Stimulated activated CD4-positive, alpha-beta T cell treated with anti-CD3 and anti-CD28 coated beads, TNF-alpha, amount 100 ng/mL, for 24 hours (primary cell): ENCODE measurements around the gene SERPINB6.
"Not testable (repeated sequence)": the region's sequence is repeated elsewhere in the genome, so short reads cannot be mapped to it uniquely, and the experiment has no call there.

Experiments used
- DNase-seq, 3 experiments: peaks; one replicate each; pipeline ENCODE4 v3.0.0-alpha.2; 2020; ENCODE audit warnings: low read depth in 3 of 3

SERPINB6 gene

GRCh38 chr6:2939315-2940009 is 31.9 kb downstream of the SERPINB6 start:
- no peak for DNase-seq

DNA sequence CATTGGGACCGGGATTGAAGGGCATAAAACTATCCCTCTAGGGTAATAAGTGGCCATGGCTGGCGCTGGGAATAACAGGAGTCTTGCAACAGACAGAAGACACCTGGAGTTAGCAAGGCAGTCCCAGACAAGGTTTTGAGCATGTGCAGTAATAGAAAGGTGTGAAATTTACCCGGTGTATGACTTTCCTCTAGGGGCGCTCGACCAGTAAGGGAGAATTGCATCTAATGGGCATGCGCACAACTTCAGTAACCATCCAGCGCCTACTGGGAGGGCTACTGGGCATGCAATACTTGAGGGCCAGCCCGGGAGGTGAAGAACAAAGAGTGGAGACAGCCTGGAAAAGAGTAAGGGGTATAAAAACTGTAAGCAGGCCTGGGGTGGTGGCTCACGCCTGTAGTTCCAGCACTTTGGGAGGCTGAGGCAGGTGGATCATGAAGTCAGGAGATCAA is 32.7 kb downstream of the SERPINB6 start:
- no peak for DNase-seq

GRCh38 chr6:2938004-2938631 is 33.2 kb downstream of the SERPINB6 start:
- DNase-seq = no peak

DNA sequence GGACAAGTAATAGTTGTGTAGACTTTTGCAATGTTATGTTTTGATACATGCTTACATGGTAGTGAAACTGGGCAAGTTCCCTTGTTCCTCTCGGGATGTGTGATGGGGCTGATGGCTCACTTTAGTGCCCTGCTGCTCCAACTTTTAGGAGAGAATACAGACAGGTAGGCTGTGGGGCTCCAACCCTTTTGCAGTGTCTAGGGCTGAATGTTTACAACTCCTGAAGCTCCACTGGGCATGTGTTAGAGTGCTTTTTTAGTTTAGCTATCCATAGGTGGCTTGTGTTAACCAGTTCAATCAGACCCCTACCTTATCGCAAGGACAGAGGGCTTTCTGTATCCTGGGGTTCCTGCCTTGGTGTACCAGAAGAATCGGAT is 33.8 kb downstream of the SERPINB6 start:
- no peak for DNase-seq

DNA sequence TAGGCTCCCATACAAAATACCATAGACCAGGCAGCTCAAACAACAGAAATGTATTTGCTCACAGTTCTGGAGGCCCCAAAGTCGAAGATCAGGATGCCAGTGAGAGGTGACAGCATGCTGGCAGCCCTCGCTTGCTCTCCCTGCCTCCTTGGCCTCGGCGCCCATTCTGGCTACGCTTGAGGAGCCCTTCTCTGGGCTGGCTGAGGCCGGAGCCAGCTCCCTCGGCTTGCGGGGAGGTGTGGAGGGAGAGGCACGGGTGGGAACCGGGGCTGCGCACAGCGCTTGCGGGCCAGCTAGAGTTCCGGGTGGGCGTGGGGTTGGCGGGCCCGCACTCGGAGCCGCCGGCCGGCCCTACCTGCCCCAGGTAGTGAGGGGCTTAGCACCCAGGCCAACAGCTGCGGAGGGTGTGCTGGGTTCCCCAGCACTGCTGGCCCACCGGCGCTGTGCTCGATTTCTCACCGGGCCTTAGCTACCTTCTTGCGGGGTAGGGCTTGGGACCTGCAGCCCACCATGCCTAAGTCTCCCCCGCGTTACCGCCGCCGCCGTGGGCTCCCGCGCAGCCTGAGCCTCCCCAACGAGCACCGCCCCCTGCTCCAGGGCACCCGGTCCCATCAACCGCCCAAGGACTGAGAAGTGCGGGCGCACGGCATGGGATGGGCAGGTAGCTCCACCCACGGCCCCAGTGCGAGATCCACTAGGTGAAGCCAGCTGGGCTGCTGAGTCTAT is 35.6 kb downstream of the SERPINB6 start:
- DNase-seq = no peak

DNA sequence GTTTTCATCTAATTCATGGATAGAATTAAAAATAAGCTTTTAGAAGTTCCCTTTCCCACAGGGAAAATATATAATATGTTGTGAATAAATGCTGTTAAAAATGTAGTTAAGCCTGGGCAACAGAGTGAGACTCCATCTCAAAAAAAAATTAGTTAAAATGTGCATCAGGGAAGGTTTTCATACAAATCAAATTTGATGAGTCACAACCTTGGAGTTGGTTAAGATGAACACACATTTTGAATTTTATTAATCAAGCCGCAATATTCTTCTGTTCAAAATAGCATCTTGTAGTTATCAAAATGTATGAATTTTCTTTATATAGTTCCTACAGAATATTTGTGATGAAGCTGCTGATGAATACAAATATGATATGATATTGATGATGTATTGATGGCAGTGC is 37.3 kb downstream of the SERPINB6 start:
- DNase-seq = no peak

GRCh38 chr6:2932911-2933310 is 38.5 kb downstream of the SERPINB6 start:
- DNase-seq = not testable (repeated sequence)

DNA sequence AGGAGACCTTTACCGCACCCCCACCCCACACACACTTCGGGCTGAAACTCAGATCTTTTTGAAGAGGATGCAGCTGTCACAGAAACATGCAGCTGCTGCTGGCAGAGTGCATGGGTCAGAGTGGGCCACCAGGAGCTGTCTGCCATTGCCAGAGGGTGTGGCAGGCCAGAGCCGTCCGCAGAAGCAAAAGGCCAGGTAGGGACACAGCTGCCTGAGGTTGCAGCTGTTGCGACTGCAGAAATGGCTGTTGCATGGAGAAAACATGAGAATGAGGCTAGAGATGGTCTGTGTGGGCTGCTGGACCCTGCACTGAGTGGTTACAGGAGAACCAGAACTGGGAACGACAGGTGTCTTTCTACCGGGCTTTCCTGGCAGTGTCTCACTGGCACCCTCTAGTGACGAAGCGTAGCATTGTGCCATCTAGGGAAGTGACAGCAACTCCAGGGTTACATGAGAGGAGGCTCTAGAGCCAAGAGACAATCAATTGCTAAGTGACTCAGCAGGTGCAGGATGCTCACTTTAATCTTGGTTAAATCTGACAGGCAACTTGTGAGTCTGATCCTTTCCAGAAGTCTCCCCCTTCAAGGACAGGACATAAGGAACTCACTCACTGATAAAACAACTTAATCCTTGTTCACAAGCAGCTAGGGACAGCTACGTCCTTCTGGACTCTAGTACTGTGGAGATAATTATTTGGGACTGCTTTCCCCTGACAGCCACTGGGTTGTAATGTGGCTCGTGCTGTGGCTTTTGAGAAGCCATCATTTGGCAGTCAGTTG is 39.2 kb downstream of the SERPINB6 start:
- DNase-seq = peak; percentile 64 to 85 (median 81)

DNA sequence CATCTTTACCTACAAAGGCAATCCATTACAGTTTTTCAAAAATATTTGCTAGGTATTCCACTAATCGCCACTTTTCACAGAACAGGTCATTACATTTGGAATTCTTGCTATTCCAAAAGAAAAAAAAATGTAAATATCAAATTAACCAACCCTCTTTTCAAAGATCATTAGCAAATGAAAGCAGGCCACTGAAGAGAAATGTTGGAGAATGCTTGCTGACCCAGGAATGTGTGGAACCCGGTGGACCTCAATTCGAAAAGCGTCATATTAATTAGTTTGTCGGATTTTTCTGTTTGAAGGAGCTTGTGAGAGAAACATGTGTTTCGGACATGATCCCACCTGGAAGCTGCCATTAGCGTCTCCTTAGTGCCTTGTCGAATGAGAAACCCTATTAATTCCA is 40.3 kb downstream of the SERPINB6 start:
- no peak for DNase-seq

- not testable (repeated sequence) for DNase-seq
These were observed 43.4 kb downstream of the SERPINB6 start for GRCh38 chr6:2927931-2928330.

DNA sequence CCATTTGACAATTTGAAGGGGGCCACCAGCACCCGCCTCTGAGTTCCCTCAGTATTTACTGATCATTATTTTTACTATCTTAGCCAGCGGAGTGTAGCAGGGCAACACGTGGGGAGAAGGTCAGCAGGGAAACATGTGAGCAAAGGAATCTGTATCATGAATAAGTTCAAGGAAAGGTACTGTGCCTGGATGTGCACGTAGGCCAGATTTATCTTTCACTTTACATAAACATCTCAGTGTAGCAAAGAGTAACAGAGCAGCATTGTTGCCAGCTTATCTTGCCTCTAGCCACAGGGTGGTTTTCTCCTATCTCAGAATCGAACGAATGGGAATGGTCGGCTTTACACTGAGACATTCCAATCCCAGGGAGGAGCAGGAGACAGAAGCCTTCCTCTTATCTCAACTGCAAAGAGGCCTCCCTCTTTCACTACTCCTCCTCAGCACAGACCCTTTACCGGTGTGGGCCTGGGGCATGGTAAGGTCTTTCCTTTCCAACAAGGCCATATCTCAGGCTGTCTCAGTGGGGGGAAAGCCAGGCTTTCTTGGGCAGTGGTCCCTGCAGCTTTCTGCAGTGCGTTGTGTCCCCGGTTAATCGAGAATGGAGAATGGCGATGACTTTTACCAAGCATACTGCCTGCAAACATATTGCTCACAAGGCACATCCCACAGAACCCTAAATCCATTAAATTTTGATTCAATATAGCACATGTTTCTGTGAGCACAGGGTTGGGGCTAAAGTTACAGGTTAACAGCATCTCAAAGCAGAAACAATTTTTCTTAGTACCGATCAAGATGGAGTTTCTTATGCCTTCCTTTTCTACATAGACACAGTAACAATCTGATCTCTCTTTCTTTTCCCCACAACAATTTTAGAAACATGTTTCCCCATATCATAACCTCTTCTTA is 45.3 kb downstream of the SERPINB6 start:
- not testable (repeated sequence) for DNase-seq

DNA sequence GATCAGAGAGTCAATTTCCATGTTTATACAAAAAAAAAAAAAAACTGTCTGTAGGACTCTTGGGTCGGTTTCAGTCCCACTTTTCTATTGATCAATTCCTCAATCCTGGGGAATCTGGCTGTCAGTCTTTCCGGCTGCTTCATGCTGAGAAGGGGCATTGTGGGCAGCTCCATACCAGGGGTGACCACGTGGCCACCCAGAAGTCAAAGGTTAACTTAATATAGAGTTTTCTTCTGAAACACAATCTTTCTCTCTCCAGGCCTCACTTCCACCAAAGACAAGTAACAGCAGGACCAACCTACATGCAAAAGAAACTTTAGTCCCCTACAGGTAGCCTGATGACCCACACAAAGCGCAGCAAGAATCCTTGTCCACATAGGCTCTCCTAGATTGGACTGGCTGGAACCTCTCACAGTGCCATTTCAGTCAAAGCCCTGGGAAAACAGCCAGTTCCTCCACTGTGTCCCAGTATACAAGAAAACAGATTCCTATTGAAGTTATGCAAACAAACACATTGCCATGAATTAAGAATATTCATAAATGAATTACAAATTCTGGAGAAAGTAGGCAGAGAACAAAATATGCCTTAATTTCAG is 49.7 kb downstream of the SERPINB6 start:
- DNase-seq = no peak

DNA sequence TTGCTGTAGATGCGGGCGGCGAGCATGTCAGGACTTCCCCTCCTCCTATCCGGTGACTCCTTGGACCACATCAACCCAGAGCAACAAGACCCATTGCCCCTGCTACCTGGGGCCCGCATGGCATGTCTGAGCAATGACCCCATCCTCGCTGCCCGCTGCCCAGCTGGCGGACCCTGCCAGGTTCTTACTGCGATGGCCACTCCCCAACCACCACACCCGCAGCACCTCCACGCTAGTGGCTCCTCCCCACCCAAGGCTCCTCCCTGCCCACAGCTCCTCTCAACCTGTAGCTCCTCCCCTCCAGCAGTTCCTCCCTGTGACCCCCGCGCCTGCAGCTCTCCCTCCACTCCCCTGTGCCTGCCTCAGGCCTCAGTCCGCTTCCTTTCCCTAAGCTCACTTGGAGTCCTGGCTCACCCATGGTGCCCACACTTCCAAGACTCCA is 50.7 kb downstream of the SERPINB6 start:
- DNase-seq = no peak

- no peak for DNase-seq
These were observed 51.5 kb downstream of the SERPINB6 start for GRCh38 chr6:2919886-2920285.

DNA sequence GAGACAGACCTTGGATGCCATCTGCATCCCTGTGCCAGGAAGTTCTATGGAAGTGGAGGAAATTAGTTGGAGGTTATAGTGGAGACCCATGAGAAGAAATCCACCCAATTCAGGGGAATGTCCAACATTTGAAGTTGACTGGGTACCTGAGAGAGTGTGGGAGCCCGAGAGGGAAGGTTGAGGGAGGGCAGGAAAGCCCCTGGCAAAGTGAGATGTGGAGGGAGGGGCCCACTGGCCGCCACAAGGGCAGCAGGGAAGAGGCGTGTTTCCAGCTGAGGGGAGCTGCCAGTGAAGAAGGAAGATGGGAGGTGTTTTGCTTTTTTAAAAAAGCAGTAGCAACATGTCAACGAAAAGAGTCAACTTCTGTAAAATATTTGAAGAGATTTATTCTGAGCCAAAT is 52.0 kb downstream of the SERPINB6 start:
- DNase-seq = no peak

GRCh38 chr6:2918936-2919335 is 52.4 kb downstream of the SERPINB6 start:
- no peak for DNase-seq

GRCh38 chr6:2917801-2918445 is 53.4 kb downstream of the SERPINB6 start:
- DNase-seq = no peak

- no peak for DNase-seq
These were observed 54.3 kb downstream of the SERPINB6 start for GRCh38 chr6:2917065-2917464.

GRCh38 chr6:2916158-2916925 is 55.0 kb downstream of the SERPINB6 start:
- no peak for DNase-seq
